ENCODE results near the gene CGNL1.

CGNL1 gene

GRCh38 chr15:57547243-57547755, 171.0 kb downstream of the CGNL1 start:
- Histone ChIP-seq H3K4me3 (replicated peaks; ENCODE audit: low read depth, low read length) (no peak overlapping the region), H3K27me3 (replicated peaks; ENCODE audit: control insufficient read depth, insufficient read depth, low read length) (peaks cover 3% of the 10 kb centered on the region), H3K36me3 (ENCODE audit: control insufficient read depth, insufficient read depth, low read length) (no peaks in the 10 kb centered on the region)
- TF ChIP-seq CTCF (IDR thresholded peaks at IDR 0.05; ENCODE audit: insufficient read depth, low read length, poor library complexity, severe bottlenecking): no peak
- no peak for DNase-seq (ENCODE audit: extremely low read depth, insufficient read length)

- H3K27me3 ChIP-seq (replicated peaks; ENCODE audit: control insufficient read depth, insufficient read depth, low read length): peaks cover 3% of the 10 kb centered on the region
- no peak for DNase-seq (ENCODE audit: extremely low read depth, insufficient read length)
- no peak for TF ChIP-seq CTCF (IDR thresholded peaks at IDR 0.05; ENCODE audit: insufficient read depth, low read length, poor library complexity, severe bottlenecking)
- H3K36me3 ChIP-seq (ENCODE audit: control insufficient read depth, insufficient read depth, low read length): no peaks in the 10 kb centered on the region
- no peak overlapping the region for H3K4me3 ChIP-seq (replicated peaks; ENCODE audit: low read depth, low read length)
Measured at GRCh38 chr15:57548351-57548750, 172.0 kb downstream of the CGNL1 start.

GRCh38 chr15:57548835-57549234, 172.5 kb downstream of the CGNL1 start:
- no peak for DNase-seq (ENCODE audit: extremely low read depth, insufficient read length)
- Histone ChIP-seq H3K36me3 (ENCODE audit: control insufficient read depth, insufficient read depth, low read length) (no peaks in the 10 kb centered on the region), H3K27me3 (replicated peaks; ENCODE audit: control insufficient read depth, insufficient read depth, low read length) (peaks cover 3% of the 10 kb centered on the region), H3K4me3 (replicated peaks; ENCODE audit: low read depth, low read length) (no peak overlapping the region)
- TF ChIP-seq CTCF (IDR thresholded peaks at IDR 0.05; ENCODE audit: insufficient read depth, low read length, poor library complexity, severe bottlenecking): no peak

GRCh38 chr15:57549935-57550334, 173.6 kb downstream of the CGNL1 start:
- peaks cover 3% of the 10 kb centered on the region for H3K27me3 ChIP-seq (replicated peaks; ENCODE audit: control insufficient read depth, insufficient read depth, low read length)
- no peak for DNase-seq (ENCODE audit: extremely low read depth, insufficient read length)
- no peak for TF ChIP-seq CTCF (IDR thresholded peaks at IDR 0.05; ENCODE audit: insufficient read depth, low read length, poor library complexity, severe bottlenecking)
- H3K36me3 ChIP-seq (ENCODE audit: control insufficient read depth, insufficient read depth, low read length): no peaks in the 10 kb centered on the region
- H3K4me3 ChIP-seq (replicated peaks; ENCODE audit: low read depth, low read length): no peak overlapping the region

- TF ChIP-seq CTCF (IDR thresholded peaks at IDR 0.05; ENCODE audit: insufficient read depth, low read length, poor library complexity, severe bottlenecking): no peak
- H3K36me3 ChIP-seq (ENCODE audit: control insufficient read depth, insufficient read depth, low read length): no peaks in the 10 kb centered on the region
Measured at GRCh38 chr15:57550640-57551039, 174.3 kb downstream of the CGNL1 start.

More at GRCh38 chr15:57550640-57551039, 174.3 kb downstream of the CGNL1 start:
- peaks cover 2% of the 10 kb centered on the region for H3K27me3 ChIP-seq (replicated peaks; ENCODE audit: control insufficient read depth, insufficient read depth, low read length)
- DNase-seq (ENCODE audit: extremely low read depth, insufficient read length): no peak
- H3K4me3 ChIP-seq (replicated peaks; ENCODE audit: low read depth, low read length): no peak overlapping the region
